GM19452 (cell line): ENCODE data around the gene CASQ2.

Experiments used
- ATAC-seq: cut with Tn5 transposase; IDR thresholded peaks from one replicate; pipeline ENCODE4 v1.9.1; 2021; ENCODE audit not compliant: unreplicated experiment

The CASQ2 gene

DNA sequence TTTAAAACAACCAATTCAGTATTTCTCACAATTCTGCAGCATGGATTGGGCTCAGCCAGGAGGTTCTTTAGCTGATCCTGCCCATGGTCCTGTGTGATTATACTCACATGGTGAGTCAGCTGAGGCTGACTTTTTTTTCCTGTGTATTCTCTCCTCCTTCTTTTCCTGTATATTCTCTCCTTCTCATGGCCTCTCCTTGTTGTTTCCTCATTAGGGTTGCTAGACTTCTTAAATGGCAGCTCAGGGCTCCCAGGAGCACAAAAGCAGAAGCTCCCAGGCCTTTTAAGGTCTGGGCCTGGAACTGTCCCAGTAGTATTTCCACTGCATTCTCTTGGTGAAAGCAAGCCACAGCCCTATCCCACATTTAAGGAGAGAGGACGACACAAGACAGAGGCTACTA lies 99.9 kb downstream of the CASQ2 start:
- ATAC-seq = no peak

DNA sequence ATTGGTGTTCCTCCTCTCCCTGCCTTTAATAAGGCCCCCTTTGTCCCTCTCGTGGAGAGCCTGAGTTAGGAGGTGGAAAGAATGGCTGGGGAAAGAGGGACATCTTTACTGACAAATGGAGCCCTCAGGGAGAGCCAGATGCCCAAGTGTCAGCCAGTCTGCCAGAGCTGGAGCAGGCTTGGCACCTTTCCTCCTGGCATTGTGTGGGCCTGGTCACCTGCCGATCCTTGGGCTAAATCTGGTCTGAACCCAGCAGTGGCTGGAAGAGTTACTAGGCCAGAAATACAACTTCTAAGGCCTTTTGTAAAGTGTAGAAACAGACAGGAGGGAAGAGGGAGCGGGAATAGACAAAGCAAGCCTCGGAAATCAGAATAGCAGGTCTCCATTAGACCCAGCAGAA lies 101.8 kb downstream of the CASQ2 start:
- ATAC-seq = no peak

DNA sequence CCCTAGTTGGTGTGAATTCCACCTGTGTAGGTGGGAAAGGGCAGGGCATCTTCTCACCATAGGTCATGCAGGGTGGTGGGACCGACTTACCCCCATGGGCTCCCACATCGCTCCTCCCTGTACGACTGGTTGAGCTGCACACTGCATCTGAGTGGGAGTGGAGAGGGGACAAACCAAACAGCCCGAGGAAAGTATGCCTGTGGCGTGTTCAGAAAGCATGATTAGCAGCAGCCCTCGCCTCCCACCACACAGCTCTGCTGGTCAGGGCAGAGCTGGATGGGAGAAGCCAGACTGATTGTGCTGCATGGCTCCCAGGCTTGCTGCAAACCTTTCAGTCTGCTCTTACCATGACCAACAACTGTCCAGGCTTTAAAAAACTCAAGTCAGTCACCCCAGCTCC lies 102.3 kb downstream of the CASQ2 start:
- no peak for ATAC-seq

DNA sequence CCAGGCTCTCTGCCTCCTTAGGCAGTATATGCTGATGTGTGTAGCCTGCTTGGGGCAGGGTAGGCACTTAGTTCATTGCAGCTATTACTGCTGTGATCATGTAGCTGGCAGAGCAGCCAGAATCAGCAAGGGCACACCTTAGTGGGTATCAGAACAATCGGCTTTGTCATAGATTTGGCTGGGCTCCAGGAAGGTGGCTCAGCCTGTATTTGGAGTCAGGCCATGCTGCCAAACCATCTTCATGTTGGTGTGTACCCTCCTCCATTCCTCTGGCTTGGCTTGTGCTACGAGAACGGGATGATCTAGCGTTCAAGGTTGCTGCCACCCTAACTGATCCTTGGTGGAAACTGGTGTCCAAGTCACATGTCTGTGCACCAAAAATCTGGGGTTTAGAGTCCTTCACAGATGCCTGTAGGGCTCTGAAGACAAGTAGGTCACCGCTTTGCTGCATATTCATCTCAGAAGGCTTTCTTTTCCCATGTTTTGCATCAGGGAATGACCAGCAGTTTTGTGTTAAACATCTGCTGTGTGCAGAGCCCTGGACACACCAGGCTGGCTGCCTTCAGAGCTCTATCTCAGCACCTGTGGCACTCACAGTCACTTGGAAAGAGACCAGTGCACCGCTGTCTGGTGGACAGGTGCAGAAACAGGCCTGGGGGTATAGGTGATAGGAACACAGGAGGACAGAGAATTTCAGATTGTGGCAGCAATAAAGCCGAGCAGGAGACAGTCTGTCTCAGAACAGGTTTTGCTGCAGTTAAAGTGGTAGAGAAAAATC lies 103.0 kb downstream of the CASQ2 start:
- no peak for ATAC-seq

DNA sequence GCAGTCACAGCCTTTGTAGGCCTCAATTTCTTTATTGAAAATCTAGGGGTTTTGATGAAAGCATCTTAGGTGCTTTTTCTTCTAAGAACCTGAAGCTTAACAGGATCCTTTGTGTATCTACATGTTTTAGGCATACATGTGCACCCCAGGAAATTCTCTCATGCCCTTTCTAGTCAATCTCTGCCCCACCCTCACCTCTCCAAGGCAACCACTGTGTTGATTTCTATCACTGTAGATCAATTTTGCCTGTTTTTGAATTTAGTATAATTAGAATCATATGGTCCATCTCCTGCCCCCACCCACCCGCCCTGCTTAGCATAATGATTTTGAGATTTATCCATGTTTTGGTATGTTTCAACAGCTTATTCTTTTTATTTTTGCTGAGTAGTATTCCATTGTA lies 107.4 kb downstream of the CASQ2 start:
- no peak for ATAC-seq

DNA sequence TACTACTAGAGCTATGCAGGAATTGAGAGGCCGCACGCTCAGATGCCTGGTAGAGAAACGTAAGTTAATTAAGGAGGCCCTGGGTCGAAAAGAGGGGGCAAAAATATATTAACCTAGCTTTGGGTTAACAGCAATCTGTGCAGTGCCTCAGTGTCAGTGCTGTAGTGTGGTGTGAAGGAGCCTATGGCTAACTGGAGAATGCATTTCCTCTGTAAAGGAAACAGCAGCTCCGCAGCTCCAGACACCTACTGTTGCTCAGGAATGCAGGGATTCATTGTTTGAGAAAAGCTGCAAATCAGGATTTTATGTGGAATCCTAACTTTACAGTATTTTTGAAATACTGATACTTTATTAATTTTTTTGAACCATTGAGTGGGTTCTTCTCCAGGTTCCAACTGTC lies 108.4 kb downstream of the CASQ2 start:
- no peak for ATAC-seq

DNA sequence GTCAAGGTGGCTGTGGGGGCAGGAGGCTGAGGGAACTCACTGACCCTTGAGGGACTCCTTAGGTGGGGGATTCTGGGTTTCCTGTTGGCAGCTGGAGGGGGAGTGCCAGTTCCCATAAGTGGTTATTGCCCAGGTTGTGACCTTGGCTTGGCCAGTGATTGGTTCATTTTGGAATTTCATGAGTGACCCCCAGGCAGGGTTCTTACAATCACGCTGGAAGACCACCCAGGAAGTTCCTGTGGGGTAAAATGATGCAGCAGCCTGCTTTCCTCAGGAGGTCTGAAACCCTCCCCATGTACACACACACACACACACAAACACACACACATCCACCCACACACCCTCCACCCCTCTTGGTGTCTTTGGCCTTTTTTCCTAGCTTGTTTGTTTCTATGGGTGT lies 109.9 kb downstream of the CASQ2 start:
- no peak for ATAC-seq

DNA sequence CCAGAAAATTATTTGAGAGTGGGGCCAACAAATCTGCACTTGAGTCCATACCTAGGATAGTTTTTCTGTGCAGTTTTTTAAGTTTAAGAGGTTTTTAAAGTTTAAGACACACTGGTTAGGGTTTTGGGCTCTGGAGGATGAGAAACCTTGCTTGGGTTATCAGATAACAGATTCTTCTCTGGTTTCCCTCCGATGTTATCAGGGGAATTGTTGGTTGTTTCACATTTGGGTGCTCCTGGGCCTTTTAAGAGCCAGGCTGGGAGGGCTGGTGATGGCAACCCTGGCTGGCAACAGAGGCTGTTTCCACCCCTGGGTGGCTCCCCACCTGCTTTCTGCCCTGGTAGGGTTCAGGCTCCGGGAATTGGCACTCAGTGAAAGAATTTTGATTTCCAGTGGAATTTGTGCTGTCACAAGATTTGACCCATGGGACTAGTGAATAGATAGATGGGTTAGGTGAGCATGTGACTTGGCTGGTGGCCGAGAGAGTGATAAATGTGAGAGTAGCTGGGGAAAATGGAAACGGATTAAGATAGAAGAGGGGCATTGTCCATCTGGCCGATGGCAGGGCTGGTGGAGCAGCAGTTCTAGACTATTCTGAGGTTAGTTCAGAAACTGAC lies 111.9 kb downstream of the CASQ2 start:
- ATAC-seq = no peak

DNA sequence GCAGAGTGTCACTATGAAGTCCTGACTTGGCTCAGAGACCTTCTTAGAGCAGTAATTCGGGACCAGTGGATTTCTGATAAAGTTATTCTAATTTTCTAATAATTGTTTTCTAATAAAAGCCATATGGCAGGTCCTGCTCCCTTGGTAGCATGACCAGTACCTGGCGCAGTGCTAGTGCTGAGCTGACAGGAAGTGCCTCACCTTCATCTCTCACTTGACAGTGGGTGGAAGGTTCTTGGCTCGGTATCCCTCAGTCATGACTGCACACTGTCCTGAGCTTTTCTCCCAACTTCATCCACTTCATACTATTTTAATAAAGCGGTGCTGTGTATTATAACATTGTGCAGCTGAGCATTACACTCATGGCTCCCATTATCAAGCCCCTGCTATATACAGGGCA lies 112.6 kb downstream of the CASQ2 start:
- ATAC-seq = no peak

DNA sequence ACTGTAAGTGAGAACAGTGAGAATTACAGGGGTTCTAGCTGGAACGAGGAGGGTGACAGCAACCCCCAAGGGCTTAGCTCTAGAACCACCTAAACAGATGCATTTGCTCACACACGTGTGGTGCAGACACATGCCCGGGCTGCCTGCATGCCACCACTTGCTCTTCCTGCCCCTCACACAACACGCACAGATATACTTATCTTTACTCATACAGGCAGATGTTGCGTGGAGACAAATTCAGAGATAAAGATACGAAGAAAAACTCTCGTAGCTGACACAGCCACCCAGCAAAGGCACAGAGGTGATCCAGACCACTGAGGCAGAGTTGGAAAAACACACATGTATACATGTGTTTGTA lies 113.2 kb downstream of the CASQ2 start:
- ATAC-seq = no peak

DNA sequence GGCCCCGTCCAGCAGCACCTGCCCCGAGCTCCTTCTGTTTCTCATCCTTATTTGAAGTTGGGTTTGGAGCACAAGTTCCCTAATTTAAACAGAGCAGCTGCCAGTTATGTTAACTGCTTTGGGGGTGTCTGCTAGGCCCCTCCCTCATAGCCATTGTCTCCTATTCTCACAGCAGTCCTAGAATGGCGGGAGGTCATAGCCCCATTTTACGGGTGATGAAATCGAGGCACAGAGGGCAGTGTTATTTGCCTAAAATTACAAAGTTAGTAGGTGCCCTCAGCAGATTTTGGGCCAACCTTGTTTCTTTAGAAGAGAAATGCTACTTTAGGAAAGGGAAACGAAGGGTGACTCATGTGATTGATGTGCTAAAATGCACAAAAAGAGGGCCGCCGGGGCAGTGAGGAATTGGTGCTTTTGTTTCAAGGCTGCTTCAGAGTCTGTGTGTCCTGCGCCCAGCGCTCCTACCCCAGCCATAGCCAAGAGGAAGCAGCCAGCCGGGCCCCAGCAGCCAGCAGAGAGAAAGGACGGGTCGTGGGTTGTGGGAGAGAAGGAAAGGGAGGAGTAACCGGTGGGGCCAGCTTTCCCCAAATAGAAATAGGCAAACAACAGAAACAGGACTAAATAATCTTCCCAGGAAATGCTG lies 113.7 kb downstream of the CASQ2 start:
- ATAC-seq = no peak

DNA sequence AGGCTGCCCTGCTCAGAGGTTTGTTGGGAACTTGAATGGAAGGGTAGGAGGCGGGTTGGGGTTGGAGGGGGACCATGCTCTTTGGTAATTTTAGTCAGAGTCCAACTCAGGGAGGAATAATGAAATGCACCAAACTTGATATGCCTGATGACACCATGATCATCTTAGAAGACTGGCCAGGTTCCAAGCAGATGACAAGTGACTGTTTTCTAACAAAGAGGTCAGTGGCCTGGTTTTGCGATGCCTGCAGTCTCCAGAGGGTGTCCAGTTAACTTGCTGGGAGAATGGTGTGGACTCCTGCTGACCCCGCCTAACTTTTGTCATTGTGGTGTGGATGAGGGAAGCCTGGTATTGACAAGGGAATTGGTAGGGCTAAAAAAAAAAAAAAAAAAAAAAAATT lies 114.4 kb downstream of the CASQ2 start:
- ATAC-seq = no peak

DNA sequence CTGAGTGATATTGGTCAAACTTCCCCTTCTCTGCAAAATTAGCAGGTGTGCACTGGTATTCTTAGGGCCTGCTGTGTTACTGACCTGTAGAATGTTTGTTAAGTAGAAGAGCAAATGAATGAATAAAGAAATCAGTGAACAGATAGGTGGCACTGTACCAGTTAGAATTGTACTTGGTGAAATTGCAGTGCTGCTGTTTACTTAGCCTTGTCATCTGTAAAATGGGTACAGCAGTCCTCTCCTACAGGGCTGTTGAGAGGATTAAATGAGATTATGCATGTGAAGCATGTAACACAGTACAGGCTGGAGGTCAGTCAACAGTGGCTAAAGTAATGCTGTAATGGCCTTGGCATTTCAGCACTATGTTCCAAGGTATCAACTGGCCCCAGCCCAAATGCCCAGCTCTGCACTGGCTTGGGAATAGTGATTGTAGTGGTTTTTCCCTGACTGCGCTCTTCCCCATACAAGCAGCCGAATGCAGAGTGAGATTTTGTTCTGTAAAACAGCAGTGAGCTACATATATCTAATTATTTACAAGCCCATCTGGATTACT lies 116.2 kb downstream of the CASQ2 start:
- no peak for ATAC-seq

DNA sequence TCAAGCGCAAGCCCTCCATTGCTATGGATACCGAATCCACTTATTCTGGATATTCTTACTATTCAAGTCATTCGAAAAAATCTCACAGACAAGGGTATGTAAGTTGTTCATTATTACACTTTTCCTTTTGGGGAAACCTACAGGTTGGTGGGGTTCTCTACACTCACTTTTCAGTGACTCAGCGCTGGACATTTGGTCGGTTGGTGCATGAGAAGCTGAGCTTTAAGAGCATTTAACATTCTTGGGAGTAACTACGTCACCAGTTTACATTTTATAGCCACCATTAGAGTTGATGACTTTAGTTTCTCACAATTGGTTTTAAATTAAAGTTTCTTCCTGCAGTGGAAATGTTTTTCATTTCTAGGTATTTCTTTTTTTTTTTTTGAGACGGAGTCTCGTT lies 117.1 kb downstream of the CASQ2 start:
- ATAC-seq = no peak

DNA sequence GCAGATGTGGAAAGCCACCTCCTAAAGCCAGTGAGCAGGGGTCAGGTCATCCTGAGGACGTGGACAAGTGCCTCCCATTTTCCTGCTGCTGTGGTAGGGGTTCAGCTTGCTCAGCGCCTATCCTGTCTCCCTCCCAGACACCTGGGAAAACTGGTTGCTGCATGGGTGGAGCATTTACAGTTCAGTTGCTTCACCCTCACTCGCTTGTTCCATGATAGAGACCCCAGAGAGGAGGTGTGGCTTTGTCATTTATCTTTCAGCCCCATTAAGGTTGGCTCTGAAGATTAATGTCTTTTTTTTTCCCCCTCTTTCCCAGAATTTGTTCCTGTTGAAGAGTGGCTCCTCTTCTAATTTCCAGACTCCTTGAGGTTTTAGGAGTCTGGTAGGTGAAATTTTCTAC lies 117.6 kb downstream of the CASQ2 start:
- ATAC-seq = no peak
